Activated T-cell treated with anti-CD3 and anti-CD28 coated beads for 48 hours (primary cell): ENCODE data around the gene MPST.

Experiments
- DNase-seq: peaks from one replicate; pipeline ENCODE4 v3.0.0-alpha.2; 2020; ENCODE audit warnings: low read depth

MPST gene

GRCh38 chr22:37000676-37001534, 18.6 kb upstream of the MPST start:
- no peak for DNase-seq

- no peak for DNase-seq
Observed at GRCh38 chr22:37001826-37002225, 17.7 kb upstream of the MPST start.

GRCh38 chr22:37002633-37003032, 16.9 kb upstream of the MPST start:
- no peak for DNase-seq

GRCh38 chr22:37007651-37008050, 11.9 kb upstream of the MPST start:
- DNase-seq: no peak

- no peak for DNase-seq
Observed at GRCh38 chr22:37008365-37008764, 11.2 kb upstream of the MPST start.

GRCh38 chr22:37009490-37009889, 10.1 kb upstream of the MPST start:
- no peak for DNase-seq

GRCh38 chr22:37010174-37010573, 9.4 kb upstream of the MPST start:
- DNase-seq: no peak

GRCh38 chr22:37010976-37011375, 8.6 kb upstream of the MPST start:
- DNase-seq: no peak

GRCh38 chr22:37011472-37011871, 8.1 kb upstream of the MPST start:
- DNase-seq: no peak

GRCh38 chr22:37012262-37012904, 7.2 kb upstream of the MPST start:
- no peak for DNase-seq

- DNase-seq: no peak
Observed at GRCh38 chr22:37012956-37013355, 6.6 kb upstream of the MPST start.

- DNase-seq: no peak
Observed at GRCh38 chr22:37014415-37014806, 5.1 kb upstream of the MPST start.

- DNase-seq: no peak
Observed at GRCh38 chr22:37014835-37015586, 4.5 kb upstream of the MPST start.

- DNase-seq: no peak
Observed at GRCh38 chr22:37015587-37015878, 4.0 kb upstream of the MPST start.

- no peak for DNase-seq
Observed at GRCh38 chr22:37016134-37016910, 3.2 kb upstream of the MPST start.

- no peak for DNase-seq
Observed at GRCh38 chr22:37017356-37017755, 2.2 kb upstream of the MPST start.

- DNase-seq: no peak
Observed at GRCh38 chr22:37018086-37018814, 1.3 kb upstream of the MPST start.

- no peak for DNase-seq
Observed at GRCh38 chr22:37018815-37019308, 680 bp upstream of the MPST start.

- DNase-seq: no peak
Observed at GRCh38 chr22:37020192-37020479, 594 bp downstream of the MPST start.

GRCh38 chr22:37021041-37021440, 1.5 kb downstream of the MPST start:
- no peak for DNase-seq

GRCh38 chr22:37021710-37022482, 2.4 kb downstream of the MPST start:
- peak; percentile 44 for DNase-seq
